ENCODE results near the gene C3orf20.

The C3orf20 gene

DNA sequence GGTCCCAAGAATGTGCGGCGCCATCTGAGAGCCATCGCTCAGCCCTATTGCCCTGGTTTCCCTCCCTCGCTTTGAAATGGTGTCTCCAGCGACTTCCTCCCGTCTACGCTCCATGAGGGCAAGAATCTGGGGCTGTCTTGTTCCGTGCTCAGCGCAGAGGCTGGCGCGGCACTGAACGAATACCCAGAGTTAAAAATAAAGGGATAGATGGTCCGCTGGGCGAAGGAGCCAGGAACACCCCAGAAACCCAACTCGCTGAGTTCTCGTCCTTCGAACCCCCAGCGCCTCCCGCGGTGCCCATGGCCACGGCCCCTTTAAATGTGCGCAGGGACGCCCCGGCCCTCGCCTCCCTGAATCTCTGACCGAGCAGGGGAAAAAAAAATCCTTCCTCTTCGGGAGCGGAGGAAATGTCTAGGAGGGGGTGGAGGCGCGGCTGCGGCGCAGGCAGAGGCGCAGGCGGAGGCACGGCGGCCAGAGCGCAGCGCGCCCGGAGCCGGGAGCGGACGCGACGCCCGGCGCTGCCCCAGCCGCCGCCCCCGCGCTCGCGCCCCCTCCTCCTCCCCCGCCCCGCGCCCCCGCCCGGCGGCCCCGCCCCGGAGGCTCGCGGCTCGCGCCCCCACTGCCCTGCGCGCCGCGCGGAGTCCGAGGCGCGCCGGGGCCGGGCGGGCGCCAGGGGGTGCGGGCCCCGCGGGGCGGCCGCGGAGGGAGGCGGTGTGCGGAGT is 135.3 kb downstream of the C3orf20 start:
- TF ChIP-seq CTCF (IDR thresholded peaks at IDR 0.05; ENCODE audit: low read depth, low read length) (no peak), MYC (IDR thresholded peaks at IDR 0.05; ENCODE audit: low read depth, low read length) (no peak), POLR2A (IDR thresholded peaks at IDR 0.05; ENCODE audit: extremely low read depth, insufficient read length) (no peak)
- TF ChIP-seq, protein P1, sequence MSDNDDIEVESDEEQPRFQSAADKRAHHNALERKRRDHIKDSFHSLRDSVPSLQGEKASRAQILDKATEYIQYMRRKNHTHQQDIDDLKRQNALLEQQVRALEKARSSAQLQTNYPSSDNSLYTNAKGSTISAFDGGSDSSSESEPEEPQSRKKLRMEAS (IDR thresholded peaks at IDR 0.05; ENCODE audit: low read depth, low read length): no peak
- no peak overlapping the region for H3K4me3 ChIP-seq (ENCODE audit: low read depth, low read length)
- no peak for DNase-seq (ENCODE audit: low read depth)

GRCh38 chr3:14810801-14811661 is 136.1 kb downstream of the C3orf20 start:
- DNase-seq (ENCODE audit: low read depth): no peak
- no peak overlapping the region for H3K4me3 ChIP-seq (ENCODE audit: low read depth, low read length)
- TF ChIP-seq POLR2A (IDR thresholded peaks at IDR 0.05; ENCODE audit: extremely low read depth, insufficient read length) (no peak), CTCF (IDR thresholded peaks at IDR 0.05; ENCODE audit: low read depth, low read length) (no peak), MYC (IDR thresholded peaks at IDR 0.05; ENCODE audit: low read depth, low read length) (no peak)
- TF ChIP-seq, protein P1 (IDR thresholded peaks at IDR 0.05; ENCODE audit: low read depth, low read length): no peak

DNA sequence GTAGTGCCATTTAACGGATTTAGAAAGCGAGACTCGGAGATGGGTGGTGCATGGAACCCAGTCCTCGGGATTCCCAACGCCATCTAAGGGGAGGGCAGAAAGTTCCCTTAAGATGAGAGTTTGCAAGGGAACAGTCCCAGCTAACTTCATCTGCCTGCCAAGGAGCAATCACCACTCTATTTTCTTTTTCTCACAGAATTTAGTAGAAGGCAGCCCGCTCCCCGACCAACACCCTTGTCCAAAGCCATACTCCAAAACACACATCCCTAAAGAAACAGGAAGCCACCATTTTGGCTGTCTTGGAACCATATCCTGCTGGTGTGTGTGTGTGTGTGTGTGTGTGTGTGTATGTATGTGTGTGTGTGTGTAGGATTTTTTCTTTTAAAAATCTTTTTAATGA is 136.7 kb downstream of the C3orf20 start:
- DNase-seq (ENCODE audit: low read depth): no peak
- TF ChIP-seq, protein P1 (IDR thresholded peaks at IDR 0.05; ENCODE audit: low read depth, low read length): no peak
- TF ChIP-seq CTCF (IDR thresholded peaks at IDR 0.05; ENCODE audit: low read depth, low read length) (no peak), MYC (IDR thresholded peaks at IDR 0.05; ENCODE audit: low read depth, low read length) (no peak), POLR2A (IDR thresholded peaks at IDR 0.05; ENCODE audit: extremely low read depth, insufficient read length) (no peak)
- no peak overlapping the region for H3K4me3 ChIP-seq (ENCODE audit: low read depth, low read length)

DNA sequence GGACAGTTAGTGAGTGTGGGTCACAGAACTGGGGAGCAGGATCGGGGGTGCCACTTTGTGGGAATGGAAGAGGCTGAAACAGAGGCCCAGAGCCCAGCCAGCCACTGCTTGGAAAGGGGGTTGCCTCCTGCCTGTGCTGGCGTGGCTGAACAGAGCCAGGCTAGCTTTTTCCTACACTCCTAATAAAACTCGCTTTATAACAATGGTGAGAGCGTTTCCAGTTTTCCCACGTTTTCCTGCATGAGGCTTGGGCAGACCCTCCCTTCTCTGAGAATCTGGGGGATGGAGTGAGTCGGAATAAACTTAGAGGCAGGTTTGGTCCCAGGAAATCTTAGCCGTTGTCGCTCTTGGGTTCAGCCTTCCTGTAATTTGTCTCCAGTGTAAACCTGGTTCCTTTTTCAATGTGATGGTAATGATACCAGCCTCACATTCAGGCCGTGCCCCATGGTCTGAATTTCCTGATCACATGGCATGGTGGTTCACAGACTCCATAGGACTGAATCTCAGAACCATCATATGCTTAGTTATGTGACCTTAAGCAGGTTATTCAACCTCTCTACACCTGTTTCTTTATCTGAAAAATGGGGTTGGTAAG is 137.4 kb downstream of the C3orf20 start:
- TF ChIP-seq CTCF (IDR thresholded peaks at IDR 0.05; ENCODE audit: low read depth, low read length) (no peak), POLR2A (IDR thresholded peaks at IDR 0.05; ENCODE audit: extremely low read depth, insufficient read length) (no peak), MYC (IDR thresholded peaks at IDR 0.05; ENCODE audit: low read depth, low read length) (no peak)
- TF ChIP-seq, protein P1 (IDR thresholded peaks at IDR 0.05; ENCODE audit: low read depth, low read length): no peak
- no peak overlapping the region for H3K4me3 ChIP-seq (ENCODE audit: low read depth, low read length)
- no peak for DNase-seq (ENCODE audit: low read depth)

- no peak for TF ChIP-seq MYC (IDR thresholded peaks at IDR 0.05; ENCODE audit: low read depth, low read length)
- TF ChIP-seq POLR2A (IDR thresholded peaks at IDR 0.05; ENCODE audit: extremely low read depth, insufficient read length): no peak
- TF ChIP-seq, protein P1 (IDR thresholded peaks at IDR 0.05; ENCODE audit: low read depth, low read length): no peak
- no peak for TF ChIP-seq CTCF (IDR thresholded peaks at IDR 0.05; ENCODE audit: low read depth, low read length)
- H3K4me3 ChIP-seq (ENCODE audit: low read depth, low read length): no peak overlapping the region
- DNase-seq (ENCODE audit: low read depth): no peak
These were observed 139.5 kb downstream of the C3orf20 start for GRCh38 chr3:14814411-14814871.
